ENCODE measurements around the gene ITIH1.

DNA sequence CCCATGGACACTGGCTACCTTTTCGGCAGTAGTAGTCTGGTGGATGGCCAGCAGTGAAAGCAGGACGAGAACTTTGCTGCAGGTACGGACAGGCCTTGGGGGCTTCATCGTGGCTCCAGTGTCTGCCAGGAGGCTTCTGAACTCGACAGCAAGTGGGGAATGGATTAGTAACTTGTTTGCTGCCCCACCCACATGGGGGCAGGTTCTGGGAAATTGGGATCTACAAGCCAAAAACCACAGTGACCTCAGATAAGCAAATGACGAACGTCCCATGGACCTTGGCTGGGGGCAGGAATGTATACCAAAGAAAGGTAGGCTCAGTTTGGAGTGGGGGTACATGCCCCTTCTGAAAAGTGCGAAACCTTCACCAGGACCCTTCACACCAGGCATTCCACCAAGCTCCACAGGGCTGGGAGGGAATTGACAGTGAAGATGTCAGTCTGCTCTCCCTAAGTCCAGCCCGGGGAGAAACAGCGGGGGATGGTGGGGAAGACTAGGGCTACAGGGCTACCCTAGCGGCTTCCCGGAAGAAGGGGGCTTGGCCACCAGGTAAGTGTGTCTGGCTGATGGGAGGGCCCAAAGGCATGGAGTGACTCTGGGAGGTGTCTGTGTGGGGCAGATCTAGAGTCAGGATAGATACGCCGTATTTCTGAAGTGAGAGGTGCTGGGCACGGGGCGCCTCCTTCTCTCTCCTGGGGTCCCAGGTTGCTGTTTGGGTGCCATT lies 53.3 kb downstream of the ITIH1 start, which contains the start of gene ITIH4:
- TF ChIP-seq EZH2phosphoT487 (IDR thresholded peaks at IDR 0.05; ENCODE audit: low read length) = no peak
- TF ChIP-seq, protein P1, sequence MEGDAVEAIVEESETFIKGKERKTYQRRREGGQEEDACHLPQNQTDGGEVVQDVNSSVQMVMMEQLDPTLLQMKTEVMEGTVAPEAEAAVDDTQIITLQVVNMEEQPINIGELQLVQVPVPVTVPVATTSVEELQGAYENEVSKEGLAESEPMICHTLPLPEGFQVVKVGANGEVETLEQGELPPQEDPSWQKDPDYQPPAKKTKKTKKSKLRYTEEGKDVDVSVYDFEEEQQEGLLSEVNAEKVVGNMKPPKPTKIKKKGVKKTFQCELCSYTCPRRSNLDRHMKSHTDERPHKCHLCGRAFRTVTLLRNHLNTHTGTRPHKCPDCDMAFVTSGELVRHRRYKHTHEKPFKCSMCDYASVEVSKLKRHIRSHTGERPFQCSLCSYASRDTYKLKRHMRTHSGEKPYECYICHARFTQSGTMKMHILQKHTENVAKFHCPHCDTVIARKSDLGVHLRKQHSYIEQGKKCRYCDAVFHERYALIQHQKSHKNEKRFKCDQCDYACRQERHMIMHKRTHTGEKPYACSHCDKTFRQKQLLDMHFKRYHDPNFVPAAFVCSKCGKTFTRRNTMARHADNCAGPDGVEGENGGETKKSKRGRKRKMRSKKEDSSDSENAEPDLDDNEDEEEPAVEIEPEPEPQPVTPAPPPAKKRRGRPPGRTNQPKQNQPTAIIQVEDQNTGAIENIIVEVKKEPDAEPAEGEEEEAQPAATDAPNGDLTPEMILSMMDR (IDR thresholded peaks at IDR 0.05; ENCODE audit: low read length) = no peak

Data from MM.1S (cell line).